ENCODE data around the gene BTBD17. TPM values are rescaled to one million over a fixed set of nuclear protein-coding genes. Genes with fewer than 3 reads are reported as not detected.

The BTBD17 gene
- total and polyA plus RNA-seq, 2 of the 8 experiments (the other 6 are each of a cell fraction or from before 2014, with no cell fraction given) = 7.0 to 14.8 TPM

GRCh38 chr17:74394275-74394950 is 32.7 kb upstream of the BTBD17 start:
- 93% methylated on average over 12 of the region's 12 CpGs; no CpG with 5 or more reads in 1 of the 2 experiments for WGBS, 2 experiments (ENCODE audit: extremely low coverage in 1 of 2, insufficient coverage in 1 of 2, insufficient read length in 1 of 2, insufficient replicate concordance in 2 of 2, low coverage in 1 of 2, low lambda C conversion rate in 2 of 2, missing lambda C conversion rate in 1 of 2)
- Histone ChIP-seq H3K79me2 (ENCODE audit: control insufficient read depth in 1 of 2, insufficient read depth in 2 of 2, low read length in 2 of 2) (no peaks in the 10 kb centered on the region), H3K79me1 (ENCODE audit: low read depth, low read length) (no peaks in the 10 kb centered on the region), H3K9me3 (ENCODE audit: insufficient read depth in 2 of 2, low read depth in 1 of 2, low read length in 1 of 2) (no peaks in the 10 kb centered on the region), H3K4me3 (ENCODE audit: extremely low read depth in 1 of 4, insufficient read depth in 2 of 4, low read depth in 3 of 4, low read length in 4 of 4) (no peak overlapping the region), H2BK15ac (ENCODE audit: low read length) (no peak overlapping the region), H3K9ac (replicated peaks in 1 of 4; ENCODE audit: extremely low read depth in 1 of 4, low read depth in 3 of 4, low read length in 3 of 4) (no peak overlapping the region), H3K23me2 (ENCODE audit: low read depth, low read length) (no peaks in the 10 kb centered on the region), H2BK12ac (ENCODE audit: low read depth, low read length) (peak overlapping the region; percentile 68; the same call in 1 of the 2 replicates), H3K4me2 (ENCODE audit: insufficient read depth in 1 of 2, low read depth in 2 of 2, low read length in 2 of 2) (no peak overlapping the region), H3K4ac (replicated peaks; ENCODE audit: insufficient read length, low read depth, low read length) (no peak overlapping the region), H3K4me1 (replicated peaks in 1 of 4; ENCODE audit: control insufficient read depth in 3 of 4, insufficient read depth in 4 of 4, low read length in 3 of 4) (peaks cover 0 to 3% (median 1%) of the 10 kb centered on the region in 4 experiments; a peak in 3 of 7 replicates), H3K27ac (ENCODE audit: low read depth, low read length) (no peak overlapping the region), H3K36me3 (ENCODE audit: control insufficient read depth in 2 of 4, insufficient read depth in 4 of 4, low read length in 3 of 4) (no peaks in the 10 kb centered on the region), H4K5ac (ENCODE audit: insufficient read length, low read depth, low read length) (no peak overlapping the region), H4K8ac (ENCODE audit: extremely low read depth, insufficient read depth, low read length) (no peak overlapping the region), H2AK5ac (ENCODE audit: low read depth, low read length) (no peak overlapping the region), H2BK5ac (ENCODE audit: low read depth, low read length) (peak overlapping the region; percentile 44; the same call in 1 of the 2 replicates), H4K20me1 (replicated peaks in 1 of 2; ENCODE audit: control insufficient read depth in 1 of 2, insufficient read depth in 2 of 2, low read length in 2 of 2) (no peaks in the 10 kb centered on the region), H4K91ac (replicated peaks; ENCODE audit: insufficient read length, low read length) (no peak overlapping the region), H2AFZ (ENCODE audit: low read length) (no peak overlapping the region), H3K23ac (ENCODE audit: insufficient read length) (no peak overlapping the region), H2BK20ac (ENCODE audit: low read length) (no peak overlapping the region), H3K27me3 (replicated peaks in 1 of 4; ENCODE audit: control insufficient read depth in 3 of 4, extremely low read depth in 1 of 4, insufficient read depth in 3 of 4, low read length in 3 of 4) (no peaks in the 10 kb centered on the region; a peak in 1 of 7 replicates), H3K56ac (replicated peaks; ENCODE audit: insufficient read length, low read depth, low read length) (no peak overlapping the region), H2BK120ac (replicated peaks; ENCODE audit: low read depth, low read length) (no peak overlapping the region), H3K14ac (ENCODE audit: insufficient read length) (no peak overlapping the region), H3K18ac (ENCODE audit: extremely low read depth, low read length) (0 out of 2 replicates have a peak overlapping the region, but pooled peaks have one; percentile 32)
- FAIRE-seq (no peak), DNase-seq (ENCODE audit: low read depth in 1 of 2, low spot score in 2 of 2) (no peak)
- POLR2A ChIA-PET (ENCODE audit: partially characterized antibody) = interaction anchor here (1.0 to 1.3 kb wide), 2 partner anchors 9 to 82 kb away, joined by 3 read pairs; no protein-coding TSS in a partner anchor
- CTCF ChIA-PET (ENCODE audit: partially characterized antibody) = interaction anchor here (0.8 to 7.2 kb wide), 13 partner anchors 9 to 195 kb away, joined by 3 to 57 read pairs (median 3); partner anchors contain the start of gene BTBD17
- TF ChIP-seq NANOG (IDR thresholded peaks at IDR 0.05; ENCODE audit: insufficient read depth, low read depth, low read length, poor library complexity, severe bottlenecking) (no peak), YY1 (IDR thresholded peaks at IDR 0.05; ENCODE audit: low read depth, low read length) (no peak), JUN (IDR thresholded peaks at IDR 0.05; ENCODE audit: low read depth, low read length) (no peak), PHF8 (conservative IDR thresholded peaks at IDR 0.05; ENCODE audit: low read depth, low read length) (no peak), KDM1A (IDR thresholded peaks at IDR 0.05; ENCODE audit: borderline replicate concordance, low read length) (no peak), KDM5A (IDR thresholded peaks at IDR 0.05; ENCODE audit: low read length) (no peak), SP4 (IDR thresholded peaks at IDR 0.05; ENCODE audit: low read length) (no peak)
- TF ChIP-seq, protein P1, sequence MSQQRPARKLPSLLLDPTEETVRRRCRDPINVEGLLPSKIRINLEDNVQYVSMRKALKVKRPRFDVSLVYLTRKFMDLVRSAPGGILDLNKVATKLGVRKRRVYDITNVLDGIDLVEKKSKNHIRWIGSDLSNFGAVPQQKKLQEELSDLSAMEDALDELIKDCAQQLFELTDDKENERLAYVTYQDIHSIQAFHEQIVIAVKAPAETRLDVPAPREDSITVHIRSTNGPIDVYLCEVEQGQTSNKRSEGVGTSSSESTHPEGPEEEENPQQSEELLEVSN (IDR thresholded peaks at IDR 0.05) = no peak
- TF ChIP-seq, protein P2, sequence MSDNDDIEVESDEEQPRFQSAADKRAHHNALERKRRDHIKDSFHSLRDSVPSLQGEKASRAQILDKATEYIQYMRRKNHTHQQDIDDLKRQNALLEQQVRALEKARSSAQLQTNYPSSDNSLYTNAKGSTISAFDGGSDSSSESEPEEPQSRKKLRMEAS (IDR thresholded peaks at IDR 0.05) = no peak
- TF ChIP-seq, protein P3, sequence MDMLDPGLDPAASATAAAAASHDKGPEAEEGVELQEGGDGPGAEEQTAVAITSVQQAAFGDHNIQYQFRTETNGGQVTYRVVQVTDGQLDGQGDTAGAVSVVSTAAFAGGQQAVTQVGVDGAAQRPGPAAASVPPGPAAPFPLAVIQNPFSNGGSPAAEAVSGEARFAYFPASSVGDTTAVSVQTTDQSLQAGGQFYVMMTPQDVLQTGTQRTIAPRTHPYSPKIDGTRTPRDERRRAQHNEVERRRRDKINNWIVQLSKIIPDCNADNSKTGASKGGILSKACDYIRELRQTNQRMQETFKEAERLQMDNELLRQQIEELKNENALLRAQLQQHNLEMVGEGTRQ (IDR thresholded peaks at IDR 0.05; ENCODE audit: low read length) = no peak
